Fibroblast of lung (primary cell): ENCODE results near the gene ARVCF.

Experiments
- CTCF ChIP-seq, 2 donors: IDR thresholded peaks in 1 of 2; conservative IDR thresholded peaks in 1 of 2; 1 replicate in 1 of 2; 2 replicates in 1 of 2; pipeline ENCODE4 v1.5.1; 2011 to 2012; ENCODE audit warnings: low read length in 2 of 2, control low read depth in 1 of 2, inconsistent platforms in 1 of 2, low read depth in 1 of 2, mild to moderate bottlenecking in 1 of 2
- EZH2 ChIP-seq: IDR thresholded peaks from 2 replicates; pipeline ENCODE4 v1.5.1; 2012; ENCODE audit warnings: low read length, control low read depth, mild to moderate bottlenecking; ENCODE audit errors: missing control alignments

GRCh38 chr22:20032407-20032991, 15.9 kb upstream of the ARVCF start:
- TF ChIP-seq CTCF (conservative IDR thresholded peaks at IDR 0.05 in 1 of 2, IDR thresholded peaks at IDR 0.05 in 1 of 2; ENCODE audit: low read depth in 1 of 2, low read length in 2 of 2), result no peak
- TF ChIP-seq EZH2, result no peak
